ENCODE data around the gene ZYX. TPM values are rescaled to one million over a fixed set of nuclear protein-coding genes. Genes with fewer than 3 reads are reported as not detected.
A peak's percentile ranks its signal among the peaks of the same experiment; 100 is the strongest.

Gene ZYX
- total RNA-seq, 1 experiment from 2014 or later = 145 TPM

GRCh38 chr7:143358626-143359025 is 22.5 kb upstream of the ZYX start:
- Histone ChIP-seq H3K27ac (no peak overlapping the region), H2AFZ (no peak overlapping the region), H4K20me1 (ENCODE audit: insufficient read depth) (no peaks in the 10 kb centered on the region), H3K4me3 (no peak overlapping the region), H3K4me1 (replicated peaks; ENCODE audit: insufficient read depth) (peaks cover 9% of the 10 kb centered on the region; the same call in 1 of the 2 replicates), H3K4me2 (no peak overlapping the region), H3K36me3 (ENCODE audit: low read depth) (no peaks in the 10 kb centered on the region), H3F3A (ENCODE audit: insufficient read depth, low read depth) (0 out of 2 replicates have a peak, but pooled peaks cover 5% of the 10 kb centered on the region), H3K79me2 (ENCODE audit: low read depth) (no peaks in the 10 kb centered on the region), H3K27me3 (ENCODE audit: insufficient read depth, low read depth) (peaks cover 69% of the 10 kb centered on the region), H3K9me3 (ENCODE audit: insufficient read depth, low read depth) (no peaks in the 10 kb centered on the region), H3K9me2 (ENCODE audit: insufficient read depth) (no peaks in the 10 kb centered on the region)
- intact Hi-C loops (cut with micrococcal nuclease; ENCODE audit: unreplicated experiment) = no loop called here
- CTCF ChIA-PET = no interaction called here
- no peak for TF ChIP-seq EZH2 (IDR thresholded peaks at IDR 0.05; ENCODE audit: low read depth)
- TF ChIP-seq CTCF (conservative IDR thresholded peaks at IDR 0.05) = no peak
- BruUV-seq (replicated peaks) = no TSS peak
- POLR2A ChIA-PET (ENCODE audit: unreplicated experiment) = no interaction called here
- DNase-seq = no peak

- Histone ChIP-seq H3K79me2 (ENCODE audit: low read depth) (no peaks in the 10 kb centered on the region), H3K27ac (no peak overlapping the region), H3K9me3 (ENCODE audit: insufficient read depth, low read depth) (no peaks in the 10 kb centered on the region), H3K4me3 (no peak overlapping the region), H2AFZ (no peak overlapping the region), H3K4me1 (replicated peaks; ENCODE audit: insufficient read depth) (peaks cover 9% of the 10 kb centered on the region; the same call in 1 of the 2 replicates), H3K9me2 (ENCODE audit: insufficient read depth) (no peaks in the 10 kb centered on the region), H4K20me1 (ENCODE audit: insufficient read depth) (no peaks in the 10 kb centered on the region), H3K36me3 (ENCODE audit: low read depth) (no peaks in the 10 kb centered on the region), H3K27me3 (ENCODE audit: insufficient read depth, low read depth) (peaks cover 73% of the 10 kb centered on the region), H3K4me2 (no peak overlapping the region), H3F3A (ENCODE audit: insufficient read depth, low read depth) (0 out of 2 replicates have a peak, but pooled peaks cover 8% of the 10 kb centered on the region)
- CTCF ChIA-PET = interaction anchor here (0.6 kb wide), 1 partner anchor 38 kb away, joined by 3 read pairs; no protein-coding TSS in a partner anchor
- no peak for TF ChIP-seq EZH2 (IDR thresholded peaks at IDR 0.05; ENCODE audit: low read depth)
- TF ChIP-seq CTCF (conservative IDR thresholded peaks at IDR 0.05) = no peak
- POLR2A ChIA-PET (ENCODE audit: unreplicated experiment) = no interaction called here
- intact Hi-C loops (cut with micrococcal nuclease; ENCODE audit: unreplicated experiment) = no loop called here
- DNase-seq = no peak
- no TSS peak for BruUV-seq (replicated peaks)
These were observed 21.3 kb upstream of the ZYX start for GRCh38 chr7:143359771-143360353.

GRCh38 chr7:143360788-143361551 is 20.2 kb upstream of the ZYX start:
- Histone ChIP-seq H3K4me2 (peak overlapping the region; percentile 94), H2AFZ (no peak overlapping the region), H3K4me3 (peak overlapping the region; percentile 76; the same call in 1 of the 2 replicates), H3K27ac (no peak overlapping the region), H3K9me3 (ENCODE audit: insufficient read depth, low read depth) (no peaks in the 10 kb centered on the region), H3K4me1 (replicated peaks; ENCODE audit: insufficient read depth) (peaks cover 9% of the 10 kb centered on the region; the same call in 1 of the 2 replicates), H3K36me3 (ENCODE audit: low read depth) (no peaks in the 10 kb centered on the region), H4K20me1 (ENCODE audit: insufficient read depth) (no peaks in the 10 kb centered on the region), H3K79me2 (ENCODE audit: low read depth) (no peaks in the 10 kb centered on the region), H3K9me2 (ENCODE audit: insufficient read depth) (no peaks in the 10 kb centered on the region), H3F3A (ENCODE audit: insufficient read depth, low read depth) (peaks cover 11% of the 10 kb centered on the region; the same call in 1 of the 2 replicates), H3K27me3 (ENCODE audit: insufficient read depth, low read depth) (peaks cover 62% of the 10 kb centered on the region)
- ChIA-PET POLR2A (ENCODE audit: unreplicated experiment) (no interaction called here), CTCF (no interaction called here)
- intact Hi-C loops (cut with micrococcal nuclease; ENCODE audit: unreplicated experiment) = no loop called here
- BruUV-seq (replicated peaks) = no TSS peak
- TF ChIP-seq EZH2 (IDR thresholded peaks at IDR 0.05; ENCODE audit: low read depth) (no peak), CTCF (conservative IDR thresholded peaks at IDR 0.05) (no peak)
- no peak for DNase-seq
